Calu3 (cell line): ENCODE measurements around the gene PHKG2. TPM values are rescaled to one million over a fixed set of nuclear protein-coding genes. Genes with fewer than 3 reads are reported as not detected.

Source experiments
- BruUV-seq: library from RNA; stranded (reverse); fragments of 400-500 nt; replicated peaks from 2 replicates; lab custom pipeline; 2021; lab: Mats Ljungman, UMichigan
- CTCF ChIA-PET: fragments of 300-600 bp; sonication (Branson Sonifier 250); formaldehyde crosslinking; loops from one replicate; lab custom pipeline; 2022; ENCODE audit warnings: antibody characterized with exemption; lab: Charles Lee
- DNase-seq: peaks from one replicate; pipeline ENCODE4 v3.0.0; 2022
- H3K27ac Mint-ChIP-seq: one replicate; pipeline ENCODE4 v1.8.0; 2022; ENCODE audit warnings: mixed read lengths; ENCODE audit not compliant: unreplicated experiment
- H3K27me3 Mint-ChIP-seq: one replicate; pipeline ENCODE4 v1.8.0; 2022; ENCODE audit warnings: mixed read lengths; ENCODE audit not compliant: unreplicated experiment
- H3K36me3 Mint-ChIP-seq: one replicate; pipeline ENCODE4 v1.8.0; 2022; ENCODE audit warnings: mild to moderate bottlenecking, moderate library complexity, mixed read lengths; ENCODE audit not compliant: insufficient read depth, unreplicated experiment
- H3K4me1 Mint-ChIP-seq: one replicate; pipeline ENCODE4 v1.8.0; 2022; ENCODE audit warnings: mild to moderate bottlenecking, low read depth, mixed read lengths; ENCODE audit not compliant: unreplicated experiment
- H3K4me3 Mint-ChIP-seq: one replicate; pipeline ENCODE4 v1.8.0; 2022; ENCODE audit warnings: mild to moderate bottlenecking, low read depth, moderate library complexity, mixed read lengths; ENCODE audit not compliant: unreplicated experiment
- H3K9me3 Mint-ChIP-seq: one replicate; pipeline ENCODE4 v1.8.0; 2022; ENCODE audit warnings: low read depth, mixed read lengths; ENCODE audit not compliant: unreplicated experiment
- intact Hi-C: fragments of 100-400 bp; cut with micrococcal nuclease; formaldehyde crosslinking; loops from one replicate; pipeline ENCODE4 v1.10.0; 2022; ENCODE audit not compliant: unreplicated experiment
- total RNA-seq: library from RNA; stranded (reverse); gene quantifications from 2 replicates; pipeline ENCODE4 v1.2.3, GENCODE V29; 2022
- TF ChIP-seq, protein P1 (sequence below): fragments of 200-600 bp; IDR thresholded peaks from one replicate; pipeline ENCODE4 v1.8.0; 2022; ENCODE audit warnings: antibody characterized with exemption; ENCODE audit not compliant: unreplicated experiment

Gene PHKG2
- total RNA-seq, 1 experiment from 2014 or later: 66.7 TPM

DNA sequence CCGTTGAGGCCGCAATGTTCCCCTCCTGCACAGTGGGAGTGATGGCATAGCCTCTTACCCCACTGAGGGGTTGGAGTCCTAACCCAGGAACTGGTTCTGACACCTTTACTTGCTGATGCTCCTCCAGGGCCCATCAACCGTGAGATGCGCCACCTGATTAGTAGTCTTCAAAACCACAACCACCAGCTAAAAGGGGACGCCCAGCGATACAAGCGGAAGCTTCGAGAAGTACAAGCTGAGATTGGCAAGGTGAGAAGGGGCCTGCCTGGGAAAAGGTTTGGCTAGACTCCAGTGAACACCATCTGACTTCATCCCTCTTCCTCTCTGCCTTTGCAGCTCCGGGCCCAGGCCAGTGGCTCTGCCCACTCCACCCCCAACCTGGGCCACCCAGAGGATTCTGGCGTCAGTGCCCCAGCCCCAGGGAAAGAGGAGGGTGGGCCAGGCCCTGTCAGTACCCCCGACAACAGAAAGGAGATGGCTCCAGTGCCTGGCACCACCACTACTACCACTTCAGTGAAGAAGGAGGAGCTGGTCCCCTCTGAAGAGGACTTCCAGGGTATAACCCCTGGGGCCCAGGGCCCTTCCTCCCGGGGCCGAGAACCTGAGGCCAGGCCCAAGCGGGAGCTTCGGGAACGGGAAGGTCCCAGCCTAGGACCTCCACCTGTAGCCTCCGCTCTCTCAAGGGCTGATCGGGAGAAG, 19.7 kb downstream of the PHKG2 start:
- CTCF ChIA-PET: interaction anchor here (0.6 kb wide), 1 partner anchor 124 kb away, joined by 5 read pairs; no protein-coding TSS in a partner anchor
- intact Hi-C loops: no loop called here

DNA sequence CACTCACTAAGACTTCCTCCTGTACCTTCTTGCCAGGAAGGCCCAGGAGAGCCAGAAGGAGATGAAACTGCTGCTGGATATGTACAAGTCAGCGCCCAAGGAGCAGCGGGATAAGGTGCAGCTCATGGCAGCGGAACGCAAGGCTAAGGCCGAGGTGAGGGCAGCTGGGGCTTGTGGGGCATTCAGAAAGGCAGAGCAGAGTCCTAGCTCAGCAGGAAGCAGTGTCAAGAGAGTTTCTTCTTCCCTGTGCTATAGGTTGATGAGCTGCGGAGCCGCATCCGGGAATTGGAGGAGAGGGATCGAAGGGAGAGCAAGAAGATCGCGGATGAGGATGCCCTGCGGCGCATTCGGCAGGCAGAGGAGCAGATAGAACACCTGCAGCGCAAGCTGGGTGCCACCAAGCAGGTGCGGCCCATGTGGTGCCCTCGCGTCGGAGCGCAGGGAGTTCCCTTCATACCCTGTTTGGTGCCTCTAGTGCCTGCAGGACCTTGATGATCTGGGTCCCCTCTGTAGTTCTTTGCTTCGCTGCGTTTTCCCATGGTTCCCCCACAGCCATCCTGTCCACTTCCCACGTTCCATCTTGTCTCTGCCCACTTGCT, 20.5 kb downstream of the PHKG2 start:
- H3K4me3 Mint-ChIP-seq: no peak overlapping the region
- TF ChIP-seq, protein P1, sequence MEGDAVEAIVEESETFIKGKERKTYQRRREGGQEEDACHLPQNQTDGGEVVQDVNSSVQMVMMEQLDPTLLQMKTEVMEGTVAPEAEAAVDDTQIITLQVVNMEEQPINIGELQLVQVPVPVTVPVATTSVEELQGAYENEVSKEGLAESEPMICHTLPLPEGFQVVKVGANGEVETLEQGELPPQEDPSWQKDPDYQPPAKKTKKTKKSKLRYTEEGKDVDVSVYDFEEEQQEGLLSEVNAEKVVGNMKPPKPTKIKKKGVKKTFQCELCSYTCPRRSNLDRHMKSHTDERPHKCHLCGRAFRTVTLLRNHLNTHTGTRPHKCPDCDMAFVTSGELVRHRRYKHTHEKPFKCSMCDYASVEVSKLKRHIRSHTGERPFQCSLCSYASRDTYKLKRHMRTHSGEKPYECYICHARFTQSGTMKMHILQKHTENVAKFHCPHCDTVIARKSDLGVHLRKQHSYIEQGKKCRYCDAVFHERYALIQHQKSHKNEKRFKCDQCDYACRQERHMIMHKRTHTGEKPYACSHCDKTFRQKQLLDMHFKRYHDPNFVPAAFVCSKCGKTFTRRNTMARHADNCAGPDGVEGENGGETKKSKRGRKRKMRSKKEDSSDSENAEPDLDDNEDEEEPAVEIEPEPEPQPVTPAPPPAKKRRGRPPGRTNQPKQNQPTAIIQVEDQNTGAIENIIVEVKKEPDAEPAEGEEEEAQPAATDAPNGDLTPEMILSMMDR: no peak
- no peaks in the 10 kb centered on the region for H3K9me3 Mint-ChIP-seq
- H3K27ac Mint-ChIP-seq: no peak overlapping the region
- intact Hi-C loops: no loop called here
- peaks cover 17% of the 10 kb centered on the region for H3K4me1 Mint-ChIP-seq
- DNase-seq: no peak
- BruUV-seq: TSS peak; percentile 4
- H3K27me3 Mint-ChIP-seq: no peaks in the 10 kb centered on the region
- CTCF ChIA-PET: interaction anchor here (0.6 to 1.0 kb wide), 2 partner anchors 27 to 145 kb away, joined by 3 to 4 read pairs; no protein-coding TSS in a partner anchor
- H3K36me3 Mint-ChIP-seq: peaks cover 81% of the 10 kb centered on the region

More for the DNA sequence above, 19.7 kb downstream of the PHKG2 start:
- peaks cover 19% of the 10 kb centered on the region for H3K4me1 Mint-ChIP-seq
- no TSS peak for BruUV-seq
- H3K4me3 Mint-ChIP-seq: no peak overlapping the region
- no peaks in the 10 kb centered on the region for H3K27me3 Mint-ChIP-seq
- DNase-seq: no peak
- no peaks in the 10 kb centered on the region for H3K9me3 Mint-ChIP-seq
- H3K27ac Mint-ChIP-seq: no peak overlapping the region
- H3K36me3 Mint-ChIP-seq: peaks cover 77% of the 10 kb centered on the region
- TF ChIP-seq, protein P1: no peak

DNA sequence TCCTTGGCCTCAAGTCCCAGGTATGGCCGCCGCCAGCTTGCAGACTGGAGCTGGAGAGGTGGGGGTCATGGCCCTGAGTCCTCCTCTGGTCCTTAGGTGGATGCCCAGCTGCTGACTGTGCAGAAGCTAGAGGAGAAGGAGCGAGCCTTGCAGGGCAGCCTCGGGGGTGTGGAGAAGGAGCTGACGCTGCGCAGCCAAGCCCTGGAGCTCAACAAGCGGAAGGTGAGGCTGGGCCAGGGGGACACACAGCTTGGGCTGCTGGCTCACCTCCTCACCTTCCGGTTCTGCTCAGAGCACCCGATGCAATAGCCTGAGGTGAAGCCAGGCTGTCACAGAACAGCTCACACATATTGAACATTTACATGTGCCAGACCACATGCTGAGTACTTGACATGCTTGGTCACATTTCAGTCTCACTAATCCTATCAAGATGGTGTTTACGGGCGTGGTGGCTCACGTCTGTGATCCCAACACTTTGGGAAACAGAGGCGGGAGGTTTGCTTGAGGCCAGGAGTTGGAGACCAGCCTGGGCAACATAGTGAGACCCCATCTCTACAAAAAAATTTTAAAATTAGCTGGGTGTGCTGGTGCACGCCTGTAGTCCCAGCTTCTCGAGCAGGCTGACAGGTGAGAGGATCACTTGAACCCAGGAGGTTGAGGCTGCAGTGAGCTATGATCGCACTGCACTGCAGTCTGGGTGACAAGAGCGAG, 21.3 kb downstream of the PHKG2 start:
- peaks cover 13% of the 10 kb centered on the region for H3K4me1 Mint-ChIP-seq
- H3K36me3 Mint-ChIP-seq: peaks cover 77% of the 10 kb centered on the region
- BruUV-seq: no TSS peak
- no peak overlapping the region for H3K27ac Mint-ChIP-seq
- DNase-seq: no peak
- TF ChIP-seq, protein P1: no peak
- no peaks in the 10 kb centered on the region for H3K27me3 Mint-ChIP-seq
- H3K9me3 Mint-ChIP-seq: no peaks in the 10 kb centered on the region
- intact Hi-C loops: no loop called here
- H3K4me3 Mint-ChIP-seq: no peak overlapping the region
- CTCF ChIA-PET: interaction anchor here (0.6 to 1.0 kb wide), 3 partner anchors 28 to 173 kb away, joined by 3 read pairs; no protein-coding TSS in a partner anchor

DNA sequence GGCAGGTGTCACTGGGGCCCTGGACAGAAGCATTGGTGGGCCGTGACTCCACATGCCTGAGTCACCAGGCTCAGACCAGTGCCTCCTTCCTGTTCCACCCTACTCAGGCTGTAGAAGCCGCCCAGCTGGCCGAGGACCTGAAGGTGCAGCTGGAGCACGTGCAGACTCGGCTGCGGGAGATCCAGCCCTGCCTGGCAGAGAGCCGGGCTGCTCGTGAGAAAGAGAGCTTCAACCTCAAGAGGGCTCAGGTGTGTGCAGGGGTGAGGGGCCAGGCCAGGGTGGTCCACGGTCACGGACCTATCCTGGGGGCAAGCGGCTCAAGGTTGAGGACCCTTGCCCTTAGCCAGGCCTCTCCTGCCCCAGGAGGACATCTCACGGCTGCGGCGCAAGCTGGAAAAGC, 23.5 kb downstream of the PHKG2 start:
- no peaks in the 10 kb centered on the region for H3K27me3 Mint-ChIP-seq
- CTCF ChIA-PET: no interaction called here
- H3K36me3 Mint-ChIP-seq: peaks cover 82% of the 10 kb centered on the region
- peaks cover 16% of the 10 kb centered on the region for H3K4me1 Mint-ChIP-seq
- TF ChIP-seq, protein P1: no peak
- no peak overlapping the region for H3K4me3 Mint-ChIP-seq
- H3K9me3 Mint-ChIP-seq: no peaks in the 10 kb centered on the region
- H3K27ac Mint-ChIP-seq: no peak overlapping the region
- DNase-seq: no peak
- BruUV-seq: no TSS peak
- intact Hi-C loops: no loop called here
